ENCODE results near the gene TRHDE.

Gene TRHDE

DNA sequence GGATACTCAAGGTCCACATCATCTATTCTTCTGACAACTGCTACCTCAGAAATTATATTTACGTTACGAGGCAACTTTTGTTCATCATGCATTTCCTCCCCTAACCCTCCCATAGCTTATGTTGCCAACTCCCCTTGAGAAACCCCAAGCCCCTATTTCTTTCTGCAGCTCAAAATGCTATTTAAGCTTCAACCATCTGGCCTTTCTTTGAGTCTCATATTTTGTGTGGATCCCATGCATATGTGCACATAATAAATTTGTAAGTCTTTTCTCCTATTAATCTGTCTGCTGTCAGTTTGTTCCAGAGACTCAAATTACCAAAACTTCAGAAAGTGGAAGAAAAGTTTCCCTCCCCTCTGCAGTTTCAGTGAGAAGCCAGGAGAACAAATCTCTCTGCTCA is 444.1 kb downstream of the TRHDE start:
- H3K4me3 ChIP-seq (ENCODE audit: low read depth, low read length), result no peak overlapping the region
- TF ChIP-seq, protein P1, sequence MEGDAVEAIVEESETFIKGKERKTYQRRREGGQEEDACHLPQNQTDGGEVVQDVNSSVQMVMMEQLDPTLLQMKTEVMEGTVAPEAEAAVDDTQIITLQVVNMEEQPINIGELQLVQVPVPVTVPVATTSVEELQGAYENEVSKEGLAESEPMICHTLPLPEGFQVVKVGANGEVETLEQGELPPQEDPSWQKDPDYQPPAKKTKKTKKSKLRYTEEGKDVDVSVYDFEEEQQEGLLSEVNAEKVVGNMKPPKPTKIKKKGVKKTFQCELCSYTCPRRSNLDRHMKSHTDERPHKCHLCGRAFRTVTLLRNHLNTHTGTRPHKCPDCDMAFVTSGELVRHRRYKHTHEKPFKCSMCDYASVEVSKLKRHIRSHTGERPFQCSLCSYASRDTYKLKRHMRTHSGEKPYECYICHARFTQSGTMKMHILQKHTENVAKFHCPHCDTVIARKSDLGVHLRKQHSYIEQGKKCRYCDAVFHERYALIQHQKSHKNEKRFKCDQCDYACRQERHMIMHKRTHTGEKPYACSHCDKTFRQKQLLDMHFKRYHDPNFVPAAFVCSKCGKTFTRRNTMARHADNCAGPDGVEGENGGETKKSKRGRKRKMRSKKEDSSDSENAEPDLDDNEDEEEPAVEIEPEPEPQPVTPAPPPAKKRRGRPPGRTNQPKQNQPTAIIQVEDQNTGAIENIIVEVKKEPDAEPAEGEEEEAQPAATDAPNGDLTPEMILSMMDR (conservative IDR thresholded peaks at IDR 0.05; ENCODE audit: low read depth, low read length), result no peak
- no peak for DNase-seq (ENCODE audit: low read depth)

DNA sequence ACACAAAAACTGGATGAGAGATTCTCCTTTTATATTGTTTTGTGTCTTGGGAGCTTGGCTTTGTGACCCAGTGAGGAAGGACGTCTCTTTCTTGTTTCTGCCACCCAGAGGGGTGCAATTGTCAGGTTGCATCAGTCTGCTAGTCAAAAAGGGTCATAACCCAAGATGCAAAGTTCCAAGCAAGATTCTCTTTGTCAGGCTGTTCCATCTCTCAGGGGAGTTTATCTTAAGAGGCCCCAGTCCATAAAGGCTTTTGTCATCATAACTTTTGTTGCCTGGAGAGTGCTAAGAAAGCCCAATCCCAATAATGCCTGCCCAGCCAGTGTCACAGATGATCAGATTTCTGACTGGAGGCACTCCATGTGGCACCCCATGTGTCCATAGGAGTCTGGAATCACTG is 444.9 kb downstream of the TRHDE start:
- DNase-seq (ENCODE audit: low read depth), result no peak
- TF ChIP-seq, protein P1 (conservative IDR thresholded peaks at IDR 0.05; ENCODE audit: low read depth, low read length), result no peak
- no peak overlapping the region for H3K4me3 ChIP-seq (ENCODE audit: low read depth, low read length)

All from choroid plexus epithelial cell (primary cell).